Raji (cell line): Measurements from ENCODE around the gene WIPI1.

Source experiments
- POLR2A ChIP-seq: IDR thresholded peaks from 2 replicates; pipeline ENCODE4 v1.6.1; 2011; ENCODE audit warnings: low read depth, low read length, control low read depth; ENCODE audit not compliant: insufficient read depth

WIPI1 gene

GRCh38 chr17:68400404-68400735 lies 56.9 kb downstream of the WIPI1 start:
- no peak for TF ChIP-seq POLR2A

DNA sequence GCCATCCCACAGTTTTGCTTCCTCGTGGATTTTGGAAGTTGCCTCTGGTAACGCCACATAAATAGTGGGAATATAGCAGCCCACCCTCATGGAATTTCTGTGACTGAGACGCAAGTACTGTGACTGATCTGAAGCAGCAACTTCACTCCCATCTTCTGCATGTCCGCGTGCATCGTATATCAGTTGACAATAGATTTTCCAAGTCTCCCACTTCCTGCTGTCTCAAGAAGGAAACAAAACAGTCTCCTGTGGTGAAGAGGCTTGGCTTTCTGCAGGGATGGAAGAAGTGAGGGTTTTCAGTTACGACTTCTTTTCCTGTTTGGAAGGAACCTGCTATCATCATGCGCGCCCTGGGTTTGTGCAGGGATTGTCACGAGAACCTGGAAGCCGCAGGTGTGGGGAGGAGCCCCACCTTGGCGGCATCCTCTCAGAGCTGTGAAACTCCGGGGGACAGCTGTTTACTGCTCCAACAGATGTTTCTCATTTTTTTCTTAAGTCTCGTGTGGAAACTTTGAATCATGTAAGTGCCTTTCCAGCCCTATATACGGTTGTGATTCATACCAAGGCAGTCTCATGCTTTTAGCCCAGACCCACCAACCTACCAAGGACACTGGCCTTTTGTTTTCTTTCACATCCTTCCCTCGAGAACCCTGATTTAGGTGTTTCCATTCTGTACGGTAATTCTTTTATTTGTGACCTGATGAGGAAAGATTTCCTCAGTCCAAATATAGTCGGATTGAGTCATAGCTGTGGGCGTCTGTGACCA lies 57.5 kb downstream of the WIPI1 start:
- no peak for TF ChIP-seq POLR2A

DNA sequence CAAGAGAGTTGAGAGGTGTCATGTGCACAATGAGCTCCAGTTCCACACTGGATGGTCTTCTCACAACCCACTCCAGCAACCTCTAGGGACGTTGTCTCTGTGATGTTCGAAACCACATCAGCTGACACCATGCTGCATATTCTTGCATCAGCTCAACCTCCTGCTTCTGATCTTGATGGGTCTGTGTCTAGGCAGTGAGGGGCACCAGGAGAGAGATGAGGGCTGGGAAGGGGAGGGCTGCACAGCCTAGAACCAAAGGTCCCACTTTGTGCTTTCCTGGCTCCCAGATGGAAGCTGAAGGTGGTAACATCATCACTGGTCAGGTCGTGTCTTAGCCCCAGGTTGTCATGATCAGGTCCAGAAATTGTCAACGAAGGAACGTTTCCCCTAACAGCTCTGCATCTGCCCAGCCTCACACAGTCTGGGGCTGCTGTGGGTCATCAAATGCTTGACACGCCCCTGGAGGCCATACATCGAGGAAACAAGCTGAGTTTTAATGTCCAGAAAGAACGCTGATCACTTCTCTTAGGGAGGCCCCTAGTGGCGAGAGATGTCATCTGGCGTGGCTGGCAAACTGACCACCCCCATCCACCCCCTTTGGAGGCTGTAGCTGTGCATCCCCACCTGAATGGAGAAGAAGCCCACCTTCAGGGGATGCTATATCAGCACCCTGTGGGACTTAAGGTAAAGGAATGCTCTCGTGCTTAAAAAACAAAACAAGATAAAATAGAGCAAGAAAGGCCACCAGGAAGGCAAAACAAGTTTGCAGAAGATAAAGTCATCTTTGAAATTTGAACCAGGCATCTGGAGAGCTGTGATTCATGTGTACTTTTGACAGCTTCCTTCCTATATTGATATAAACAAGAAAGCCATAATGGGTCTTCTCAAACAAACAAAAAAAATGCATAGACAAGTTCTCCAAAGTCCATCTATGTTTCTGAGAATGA lies 58.3 kb downstream of the WIPI1 start:
- TF ChIP-seq POLR2A, result no peak

GRCh38 chr17:68397108-68397536 lies 60.2 kb downstream of the WIPI1 start:
- no peak for TF ChIP-seq POLR2A

DNA sequence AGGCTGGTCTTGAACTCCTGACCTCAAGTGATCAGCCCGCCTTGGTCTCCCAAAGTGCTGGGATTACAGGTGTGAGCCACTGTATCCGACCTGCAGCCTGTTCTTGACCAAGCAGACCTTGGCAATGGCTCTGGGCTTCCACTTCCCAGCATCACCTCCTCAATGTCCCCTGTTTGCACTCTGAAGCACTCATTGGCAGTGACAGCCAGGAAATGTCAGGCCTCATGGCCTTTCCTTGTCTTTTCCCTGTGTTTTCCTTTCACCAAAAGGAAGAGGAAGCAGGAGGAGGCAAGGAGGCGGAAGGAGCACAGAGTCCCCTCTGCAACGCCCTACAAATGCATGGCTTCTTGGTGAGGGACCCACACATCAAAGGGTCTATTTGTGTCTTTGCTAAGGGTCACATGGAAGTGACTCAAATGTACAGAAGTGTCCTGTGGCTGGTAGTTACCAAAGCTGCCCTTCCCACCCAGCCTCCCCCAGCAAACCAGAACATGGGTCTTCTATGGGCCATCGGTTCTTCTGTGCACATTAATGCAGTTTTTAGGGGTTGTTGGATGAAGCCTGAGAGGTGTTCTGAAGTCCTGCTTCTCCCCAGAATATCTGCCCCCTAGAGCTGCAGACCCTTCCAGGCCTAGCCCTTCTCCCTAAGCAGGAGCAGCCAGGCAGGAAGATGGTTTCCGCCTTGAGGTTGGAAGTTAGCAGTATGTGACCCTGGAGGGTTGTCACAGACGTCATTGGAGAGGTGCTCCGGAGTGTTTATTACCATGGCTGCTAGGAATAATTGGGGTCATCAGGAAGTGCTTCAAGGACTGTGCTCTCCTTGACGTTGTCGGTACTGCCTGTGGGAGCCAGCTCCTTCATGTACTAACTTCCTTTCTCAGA lies 60.8 kb downstream of the WIPI1 start:
- no peak for TF ChIP-seq POLR2A

GRCh38 chr17:68394608-68395331 lies 62.5 kb downstream of the WIPI1 start:
- no peak for TF ChIP-seq POLR2A

DNA sequence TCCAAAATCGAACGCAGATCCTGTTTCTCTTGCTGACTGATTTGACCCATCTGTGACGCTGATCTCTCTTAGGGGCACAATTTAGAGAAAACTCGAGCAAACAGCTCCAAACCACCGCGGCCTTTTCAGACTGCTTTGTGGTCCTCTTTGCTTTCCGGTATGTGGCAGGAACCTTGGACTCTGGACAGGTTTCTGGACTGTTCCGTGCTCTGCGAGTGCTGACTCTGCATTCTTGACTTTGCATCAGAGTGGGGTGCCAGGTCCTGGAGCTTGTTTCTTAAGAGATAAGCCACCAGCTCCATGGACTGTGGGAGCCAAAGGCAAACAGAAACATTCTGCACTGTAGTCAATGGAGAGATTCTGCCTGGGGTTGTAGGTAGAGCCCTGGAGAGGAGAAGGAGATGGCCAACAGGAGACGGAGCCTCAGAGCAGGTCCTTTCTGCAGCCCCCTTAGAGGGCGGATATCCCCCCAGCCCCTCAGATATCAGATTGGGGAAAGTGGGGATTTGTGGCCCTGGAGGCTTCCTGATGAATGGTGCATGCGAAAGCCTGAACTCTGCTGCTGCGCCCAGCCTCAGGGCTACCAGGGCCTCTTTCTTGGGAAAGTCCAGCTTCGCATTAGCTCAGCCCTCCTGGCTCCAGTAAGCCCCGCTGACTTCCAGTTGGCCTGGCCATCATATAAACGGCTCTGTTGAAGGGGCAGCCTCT lies 65.6 kb downstream of the WIPI1 start:
- no peak for TF ChIP-seq POLR2A

DNA sequence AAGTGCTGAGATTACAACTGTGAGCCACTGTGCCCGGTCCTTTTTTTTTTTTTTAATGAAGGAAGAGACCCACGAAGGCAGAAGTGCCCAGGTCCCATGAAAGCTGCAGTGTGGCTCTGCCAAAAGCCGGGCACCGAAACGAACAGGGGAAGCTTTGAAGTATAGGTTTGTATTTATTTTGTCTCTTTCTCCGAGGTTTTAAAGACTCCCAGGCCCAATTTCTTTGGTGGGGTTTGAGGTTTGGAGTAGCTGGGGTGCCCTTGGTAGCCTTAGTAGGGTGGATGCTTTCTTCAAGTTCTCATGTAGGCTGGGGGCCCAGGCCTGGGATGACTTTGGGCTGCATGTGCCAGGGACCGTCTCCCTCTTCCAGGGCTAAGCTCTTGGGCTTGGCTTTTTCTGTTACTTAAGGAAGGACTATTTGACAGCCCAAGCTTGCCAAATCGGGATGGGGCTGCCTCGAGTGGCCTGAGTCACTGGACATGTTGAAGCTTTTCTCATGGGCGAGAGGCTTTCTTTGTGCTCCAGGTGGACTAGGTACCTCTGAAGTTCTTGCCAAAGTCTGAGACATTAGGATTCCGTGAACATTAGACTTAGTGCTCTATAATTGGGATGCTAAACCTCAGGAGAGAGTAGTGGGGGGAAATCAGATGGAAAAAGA lies 66.3 kb downstream of the WIPI1 start:
- TF ChIP-seq POLR2A, result no peak

- TF ChIP-seq POLR2A, result no peak
These were observed 68.3 kb downstream of the WIPI1 start for GRCh38 chr17:68389041-68389440.

DNA sequence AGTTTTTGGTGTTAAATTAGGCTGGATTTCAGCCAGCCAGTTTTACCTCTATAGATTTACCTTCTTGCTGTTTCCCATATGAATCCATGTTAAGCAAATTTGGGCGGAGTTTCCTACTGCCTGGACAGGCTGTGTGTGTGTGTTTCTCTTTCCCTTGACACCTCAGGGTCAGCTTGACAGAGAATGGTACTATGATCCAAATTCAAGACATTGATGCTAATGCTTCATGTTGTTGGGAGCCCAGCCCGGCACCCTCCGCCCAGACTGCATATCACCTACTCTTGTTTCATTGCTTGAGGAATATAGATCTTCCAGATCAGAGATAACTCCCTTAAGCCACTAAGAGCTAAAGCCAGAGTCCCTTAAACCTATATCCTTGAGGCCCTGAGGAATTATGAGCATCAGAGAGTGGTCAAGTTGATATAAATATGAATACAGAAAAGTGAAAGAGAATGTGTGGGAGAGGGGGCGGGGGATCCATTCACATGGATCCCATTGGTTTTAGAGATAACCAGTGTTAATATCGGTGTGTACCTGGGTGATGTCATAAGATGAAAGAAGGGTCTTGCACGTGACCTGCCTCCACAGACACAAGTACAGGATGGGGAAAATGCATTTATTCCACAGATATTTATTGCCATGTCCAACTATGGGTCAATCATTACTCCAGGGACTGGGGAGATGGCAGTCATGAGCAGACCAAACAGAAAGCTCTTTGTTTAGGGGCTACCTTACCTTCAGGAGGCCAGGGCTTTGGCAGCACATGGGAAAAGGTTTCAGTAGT lies 69.7 kb downstream of the WIPI1 start:
- no peak for TF ChIP-seq POLR2A

DNA sequence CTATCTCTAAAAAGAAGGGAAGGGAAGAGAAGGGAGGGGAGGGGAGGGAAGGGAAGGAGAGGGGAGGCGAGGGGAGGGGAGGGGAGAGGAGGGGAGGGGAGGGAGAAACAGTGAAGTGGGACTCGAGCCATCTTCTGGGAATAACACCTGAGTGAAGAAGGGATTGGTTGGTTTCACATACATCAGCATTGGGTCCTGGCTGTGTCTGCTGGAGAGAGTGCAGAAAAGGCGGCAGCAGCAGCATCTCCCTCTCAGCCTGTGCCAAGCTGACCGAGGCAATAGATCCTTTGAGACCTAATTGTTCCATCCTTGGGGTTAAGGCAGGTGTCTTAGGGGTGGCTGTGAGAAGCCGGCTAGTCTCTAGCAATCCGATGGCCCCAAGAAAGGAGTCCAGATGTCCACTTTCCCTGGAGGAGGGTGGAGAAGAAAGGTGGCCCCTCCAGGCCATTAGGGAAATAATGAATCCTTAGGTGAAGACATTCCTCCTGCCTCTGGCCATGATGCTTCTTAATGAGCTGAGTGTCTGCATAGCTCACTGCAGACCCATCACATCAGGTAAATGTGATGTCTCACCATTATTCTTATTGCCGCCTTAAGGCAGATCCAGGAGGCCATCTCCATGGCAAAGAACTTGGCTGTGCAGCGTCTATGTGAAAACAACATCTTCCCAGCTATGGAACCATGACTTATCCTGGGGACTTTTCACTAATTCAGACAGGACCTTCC lies 71.6 kb downstream of the WIPI1 start:
- TF ChIP-seq POLR2A, result no peak

DNA sequence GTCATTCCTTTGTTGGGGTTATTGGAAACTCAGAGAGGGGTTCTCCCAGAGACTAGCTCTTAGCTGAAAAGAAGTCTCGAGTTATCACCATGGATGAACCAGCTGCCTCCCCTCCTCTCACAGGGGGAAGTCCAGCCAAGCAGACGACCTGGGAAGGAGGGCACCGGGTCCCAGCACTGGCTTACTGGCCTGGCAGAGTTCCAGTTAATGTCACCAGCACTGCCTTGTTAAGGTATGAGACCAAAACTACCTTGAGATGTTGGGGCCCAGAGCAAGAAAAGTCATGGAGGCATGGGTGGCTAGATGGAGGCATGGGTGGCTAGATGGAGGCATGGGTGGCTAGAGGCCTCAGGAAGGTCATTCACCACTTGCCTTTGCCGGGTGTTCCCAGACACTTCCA lies 72.4 kb downstream of the WIPI1 start:
- no peak for TF ChIP-seq POLR2A
